ENCODE results near the gene ACADM. TPM values are rescaled to one million over a fixed set of nuclear protein-coding genes. Genes with fewer than 3 reads are reported as not detected.
A peak's percentile ranks its signal among the peaks of the same experiment; 100 is the strongest.

Gene ACADM
- total RNA-seq, 1 experiment from 2014 or later = 48.7 TPM

DNA sequence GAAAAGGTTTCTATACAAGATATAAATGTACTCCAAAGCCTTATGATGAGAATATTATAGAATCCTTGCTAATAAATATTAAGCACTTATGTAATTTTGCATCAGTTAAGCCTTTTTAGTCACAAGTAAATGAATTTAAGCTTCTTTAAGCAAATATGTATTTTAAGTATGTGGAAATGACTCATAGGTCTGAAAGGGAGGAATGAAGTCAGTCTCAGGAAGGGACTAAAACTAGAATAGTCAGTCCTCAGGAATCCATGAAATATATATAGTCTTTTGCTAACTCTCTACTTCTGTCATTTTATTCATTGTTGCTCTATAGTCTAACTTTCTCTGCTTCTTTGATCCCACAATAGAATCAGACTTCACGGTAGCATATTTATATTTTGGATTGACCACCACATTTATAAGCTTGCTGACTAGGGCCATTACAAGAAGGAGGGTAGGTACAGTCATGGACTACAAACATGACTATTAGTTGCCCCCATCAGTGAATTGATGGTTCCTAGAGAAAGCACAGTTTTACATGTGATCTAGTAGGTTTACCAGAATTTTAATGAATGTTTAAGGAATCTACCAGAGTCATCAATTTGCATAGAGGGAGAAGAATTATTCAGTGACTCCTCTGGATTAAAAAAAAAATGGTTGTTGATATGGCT, 41.3 kb downstream of the ACADM start:
- Histone ChIP-seq H3K9ac (ENCODE audit: low read length) (peak overlapping the region; percentile 33; the same call in 1 of the 2 replicates), H3K36me3 (ENCODE audit: control insufficient read depth in 1 of 2, insufficient read depth in 2 of 2, low read length in 2 of 2) (no peaks in the 10 kb centered on the region; a peak in 1 of 4 replicates), H3K79me2 (ENCODE audit: insufficient read depth, low read length) (no peaks in the 10 kb centered on the region), H4K20me1 (ENCODE audit: insufficient read depth) (no peaks in the 10 kb centered on the region), H3K27me3 (ENCODE audit: insufficient read depth, low read length) (no peaks in the 10 kb centered on the region), H3K9me2 (ENCODE audit: insufficient read depth) (no peaks in the 10 kb centered on the region), H3K4me1 (ENCODE audit: control insufficient read depth in 1 of 2, insufficient read depth in 2 of 2, low read length in 2 of 2) (peaks cover 14 to 40% of the 10 kb centered on the region in 2 experiments), H3K4me3 (replicated peaks in 1 of 2; ENCODE audit: low read depth in 1 of 2, low read length in 2 of 2) (peak overlapping the region in 1 of 2 experiments; percentile 42; a peak in 2 of 4 replicates), H3K27ac (ENCODE audit: low read depth, low read length) (peak overlapping the region; percentile 66; the same call in 1 of the 2 replicates), H3K4me2 (ENCODE audit: low read length) (peak overlapping the region; percentile 73), H3K9me3 (ENCODE audit: control insufficient read depth in 1 of 2, insufficient read depth in 1 of 2, low read depth in 1 of 2, low read length in 2 of 2) (no peaks in the 10 kb centered on the region), H2AFZ (ENCODE audit: low read depth, low read length, poor library complexity, severe bottlenecking) (peak overlapping the region; percentile 29)
- intact Hi-C loops (cut with micrococcal nuclease) = no loop called here
- POLR2A ChIA-PET = interaction anchor here (1.1 to 3.2 kb wide), 2 partner anchors 20 to 23 kb away, joined by 6 to 18 read pairs; partner anchors contain the start of gene RABGGTB
- CTCF ChIA-PET = no interaction called here
- DNase-seq (ENCODE audit: low read depth, low spot score) (no peak), ATAC-seq (peak; percentile 81)
- RAD21 ChIA-PET (ENCODE audit: low non-redundant PET in 1 of 2, low total read pairs in 2 of 2, uncharacterized antibody in 2 of 2, unreplicated experiment in 2 of 2) = interaction anchor here in 1 of 2 experiments (0.6 kb wide), 1 partner anchor 29 kb away, joined by 3 read pairs; no protein-coding TSS in a partner anchor
- BruUV-seq (replicated peaks) = TSS peak; percentile 24
- TF ChIP-seq POLR2A (IDR thresholded peaks at IDR 0.05; ENCODE audit: borderline replicate concordance, extremely low read depth, insufficient read depth, insufficient read length) (no peak), FOSL1 (IDR thresholded peaks at IDR 0.05; ENCODE audit: low read depth) (peak; percentile 76), SRF (IDR thresholded peaks at IDR 0.05; ENCODE audit: low read depth) (no peak), POLR2AphosphoS5 (IDR thresholded peaks at IDR 0.05; ENCODE audit: low read depth, low read length) (no peak), RAD21 (IDR thresholded peaks at IDR 0.05; ENCODE audit: low read depth) (no peak), EZH2 (IDR thresholded peaks at IDR 0.05) (no peak), CEBPB (IDR thresholded peaks at IDR 0.05; ENCODE audit: low read depth) (no peak), ZNF274 (IDR thresholded peaks at IDR 0.05; ENCODE audit: low read depth, low read length) (no peak), ELF1 (IDR thresholded peaks at IDR 0.05; ENCODE audit: borderline replicate concordance, low read depth) (no peak), JUND (IDR thresholded peaks at IDR 0.05) (peak; percentile 63), SIN3A (IDR thresholded peaks at IDR 0.05; ENCODE audit: low read depth) (no peak), EGR1 (IDR thresholded peaks at IDR 0.05; ENCODE audit: low read depth) (no peak), CBX3 (IDR thresholded peaks at IDR 0.05; ENCODE audit: low read depth) (peak; percentile 26; the same call in 1 of the 2 replicates), ZFX (IDR thresholded peaks at IDR 0.05) (no peak), SP1 (IDR thresholded peaks at IDR 0.05; ENCODE audit: low read depth) (peak; percentile 52), EZH2phosphoT487 (IDR thresholded peaks at IDR 0.05; ENCODE audit: borderline replicate concordance) (no peak), YY1 (IDR thresholded peaks at IDR 0.05; ENCODE audit: extremely low read depth, insufficient replicate concordance, low read depth, low read length) (no peak), TCF7L2 (IDR thresholded peaks at IDR 0.05; ENCODE audit: borderline replicate concordance, extremely low read depth, insufficient read depth, insufficient read length) (no peak)
- TF ChIP-seq, protein P1, sequence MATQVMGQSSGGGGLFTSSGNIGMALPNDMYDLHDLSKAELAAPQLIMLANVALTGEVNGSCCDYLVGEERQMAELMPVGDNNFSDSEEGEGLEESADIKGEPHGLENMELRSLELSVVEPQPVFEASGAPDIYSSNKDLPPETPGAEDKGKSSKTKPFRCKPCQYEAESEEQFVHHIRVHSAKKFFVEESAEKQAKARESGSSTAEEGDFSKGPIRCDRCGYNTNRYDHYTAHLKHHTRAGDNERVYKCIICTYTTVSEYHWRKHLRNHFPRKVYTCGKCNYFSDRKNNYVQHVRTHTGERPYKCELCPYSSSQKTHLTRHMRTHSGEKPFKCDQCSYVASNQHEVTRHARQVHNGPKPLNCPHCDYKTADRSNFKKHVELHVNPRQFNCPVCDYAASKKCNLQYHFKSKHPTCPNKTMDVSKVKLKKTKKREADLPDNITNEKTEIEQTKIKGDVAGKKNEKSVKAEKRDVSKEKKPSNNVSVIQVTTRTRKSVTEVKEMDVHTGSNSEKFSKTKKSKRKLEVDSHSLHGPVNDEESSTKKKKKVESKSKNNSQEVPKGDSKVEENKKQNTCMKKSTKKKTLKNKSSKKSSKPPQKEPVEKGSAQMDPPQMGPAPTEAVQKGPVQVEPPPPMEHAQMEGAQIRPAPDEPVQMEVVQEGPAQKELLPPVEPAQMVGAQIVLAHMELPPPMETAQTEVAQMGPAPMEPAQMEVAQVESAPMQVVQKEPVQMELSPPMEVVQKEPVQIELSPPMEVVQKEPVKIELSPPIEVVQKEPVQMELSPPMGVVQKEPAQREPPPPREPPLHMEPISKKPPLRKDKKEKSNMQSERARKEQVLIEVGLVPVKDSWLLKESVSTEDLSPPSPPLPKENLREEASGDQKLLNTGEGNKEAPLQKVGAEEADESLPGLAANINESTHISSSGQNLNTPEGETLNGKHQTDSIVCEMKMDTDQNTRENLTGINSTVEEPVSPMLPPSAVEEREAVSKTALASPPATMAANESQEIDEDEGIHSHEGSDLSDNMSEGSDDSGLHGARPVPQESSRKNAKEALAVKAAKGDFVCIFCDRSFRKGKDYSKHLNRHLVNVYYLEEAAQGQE (IDR thresholded peaks at IDR 0.05; ENCODE audit: low read depth) = no peak
- TF ChIP-seq, protein P2, sequence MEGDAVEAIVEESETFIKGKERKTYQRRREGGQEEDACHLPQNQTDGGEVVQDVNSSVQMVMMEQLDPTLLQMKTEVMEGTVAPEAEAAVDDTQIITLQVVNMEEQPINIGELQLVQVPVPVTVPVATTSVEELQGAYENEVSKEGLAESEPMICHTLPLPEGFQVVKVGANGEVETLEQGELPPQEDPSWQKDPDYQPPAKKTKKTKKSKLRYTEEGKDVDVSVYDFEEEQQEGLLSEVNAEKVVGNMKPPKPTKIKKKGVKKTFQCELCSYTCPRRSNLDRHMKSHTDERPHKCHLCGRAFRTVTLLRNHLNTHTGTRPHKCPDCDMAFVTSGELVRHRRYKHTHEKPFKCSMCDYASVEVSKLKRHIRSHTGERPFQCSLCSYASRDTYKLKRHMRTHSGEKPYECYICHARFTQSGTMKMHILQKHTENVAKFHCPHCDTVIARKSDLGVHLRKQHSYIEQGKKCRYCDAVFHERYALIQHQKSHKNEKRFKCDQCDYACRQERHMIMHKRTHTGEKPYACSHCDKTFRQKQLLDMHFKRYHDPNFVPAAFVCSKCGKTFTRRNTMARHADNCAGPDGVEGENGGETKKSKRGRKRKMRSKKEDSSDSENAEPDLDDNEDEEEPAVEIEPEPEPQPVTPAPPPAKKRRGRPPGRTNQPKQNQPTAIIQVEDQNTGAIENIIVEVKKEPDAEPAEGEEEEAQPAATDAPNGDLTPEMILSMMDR (IDR thresholded peaks at IDR 0.05 in 2 of 3, conservative IDR thresholded peaks at IDR 0.05 in 1 of 3; ENCODE audit: borderline replicate concordance in 1 of 3, insufficient read depth in 1 of 3, low read depth in 2 of 3, low read length in 2 of 3) = no peak
- TF ChIP-seq, protein P3, sequence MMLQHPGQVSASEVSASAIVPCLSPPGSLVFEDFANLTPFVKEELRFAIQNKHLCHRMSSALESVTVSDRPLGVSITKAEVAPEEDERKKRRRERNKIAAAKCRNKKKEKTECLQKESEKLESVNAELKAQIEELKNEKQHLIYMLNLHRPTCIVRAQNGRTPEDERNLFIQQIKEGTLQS (IDR thresholded peaks at IDR 0.05) = no peak

All from HCT116 (cell line).